Transverse colon (tissue), 4 donors: ENCODE data around the gene FAM110A.

Source experiments
- CTCF ChIP-seq, 5 experiments: fragments of 200-600 bp in 3 of 5; fragments of 450-650 bp in 2 of 5; sonication (generic) in 3 of 5; IDR thresholded peaks; 1 replicate in 2 of 5; 2 replicates in 3 of 5; pipeline ENCODE4 v1.5.1; 2016 to 2017; ENCODE audit warnings: antibody characterized with exemption in 5 of 5, inconsistent platforms in 3 of 5, mild to moderate bottlenecking in 2 of 5, moderate library complexity in 1 of 5
- POLR2A ChIP-seq: fragments of 450-650 bp; IDR thresholded peaks from one replicate; pipeline ENCODE4 v1.6.1; 2016; ENCODE audit warnings: antibody characterized with exemption, mild to moderate bottlenecking, moderate library complexity
- POLR2AphosphoS5 ChIP-seq, 3 donors: sonication (generic); formaldehyde crosslinking; IDR thresholded peaks; one replicate each; pipeline ENCODE4 v1.6.1; 2016; ENCODE audit warnings: antibody characterized with exemption in 3 of 3

DNA sequence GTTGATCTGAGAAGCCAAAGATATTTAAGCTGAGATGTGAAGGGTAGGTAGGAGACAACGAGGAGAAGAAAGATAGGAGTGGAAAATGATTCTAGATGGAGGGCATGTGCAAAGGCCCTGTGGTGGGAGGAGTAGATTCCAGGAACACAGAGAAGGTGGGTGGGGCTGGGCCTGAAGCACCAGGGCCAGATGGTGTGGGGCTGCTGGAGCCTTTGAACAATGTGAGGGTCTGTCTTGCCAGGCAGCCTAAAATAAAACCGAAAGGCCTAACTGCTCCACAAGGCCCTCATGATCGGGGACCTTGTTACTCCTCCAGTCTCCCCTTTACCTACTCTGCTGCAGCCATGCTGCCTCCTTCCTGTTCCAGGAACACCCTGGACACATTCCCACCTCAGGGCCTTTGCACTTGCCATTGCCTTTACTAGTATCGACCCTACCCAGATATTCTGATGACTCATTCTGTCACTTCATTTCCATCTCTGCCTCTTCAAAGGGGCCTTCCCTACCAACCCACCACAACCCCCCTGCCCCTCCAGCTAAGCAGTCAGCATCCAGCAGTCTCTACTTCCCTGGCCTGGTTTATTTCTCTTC, 20.0 kb downstream of the FAM110A start:
- TF ChIP-seq CTCF (IDR thresholded peaks at IDR 0.05): no peak
- TF ChIP-seq POLR2A: no peak
- no peak for TF ChIP-seq POLR2AphosphoS5 (IDR thresholded peaks at IDR 0.05)
